NB4 (cell line): ENCODE results near the gene MEX3A.
A peak's percentile ranks its signal among the peaks of the same experiment; 100 is the strongest.

Experiments used
- DNase-seq: peaks from one replicate; pipeline ENCODE4 v3.0.0; 2010; ENCODE audit warnings: low read depth
- H3K4me3 ChIP-seq: one replicate; pipeline ENCODE4 v1.5.1; 2011; ENCODE audit warnings: mild to moderate bottlenecking, low read depth, low read length, moderate library complexity
- MYC ChIP-seq: IDR thresholded peaks from 2 replicates; pipeline ENCODE4 v1.6.1; 2011; ENCODE audit warnings: low read depth, low read length
- POLR2A ChIP-seq: IDR thresholded peaks from 2 replicates; pipeline ENCODE4 v1.6.1; 2011; ENCODE audit warnings: mild to moderate bottlenecking; ENCODE audit not compliant: insufficient read length; ENCODE audit errors: extremely low read depth
- TF ChIP-seq, protein P1 (sequence below): IDR thresholded peaks from 2 replicates; pipeline ENCODE4 v1.6.1; 2011; ENCODE audit warnings: low read depth, low read length
- TF ChIP-seq, protein P2 (sequence below): IDR thresholded peaks from one replicate; pipeline ENCODE4 v1.5.1; 2012; ENCODE audit warnings: low read depth, low read length

MEX3A gene

DNA sequence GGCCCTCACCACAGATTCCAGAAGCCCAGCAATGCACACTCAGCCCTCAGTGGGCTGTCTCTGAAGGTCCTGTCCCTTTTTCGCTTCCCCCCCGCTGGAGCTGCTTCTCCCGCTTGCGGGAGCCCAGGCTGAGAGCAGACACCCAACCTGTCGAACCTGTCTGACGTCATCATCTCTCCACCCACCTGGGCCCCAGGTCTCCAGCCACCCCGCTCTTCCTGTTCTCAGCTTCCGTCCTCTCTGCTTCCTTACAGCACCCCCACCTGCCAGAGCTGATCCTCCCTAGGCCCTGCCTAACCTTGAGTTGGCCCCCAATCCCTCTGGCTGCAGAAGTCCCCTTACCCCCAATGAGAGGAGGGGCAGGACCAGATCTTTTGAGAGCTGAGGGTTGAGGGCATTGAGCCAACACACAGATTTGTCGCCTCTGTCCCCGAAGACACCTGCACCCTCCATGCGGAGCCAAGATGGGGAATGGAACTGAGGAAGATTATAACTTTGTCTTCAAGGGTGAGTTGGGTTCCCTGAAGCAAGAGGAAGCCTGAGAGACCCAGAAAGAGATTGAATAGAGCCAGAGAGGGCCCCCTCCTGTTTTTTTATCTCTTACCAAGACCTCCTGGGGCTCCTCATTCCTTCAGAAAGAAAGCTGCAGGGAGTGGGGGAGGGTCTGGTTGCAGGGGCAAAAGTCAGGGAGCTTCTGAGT is 21.2 kb downstream of the MEX3A start, which contains the start of gene RAB25:
Gene RAB25, plus strand, starts transcription at position 224 of the 700 bp plus-strand sequence. Its CDS starts 241 bp downstream, at position 465.
- TF ChIP-seq, protein P1, sequence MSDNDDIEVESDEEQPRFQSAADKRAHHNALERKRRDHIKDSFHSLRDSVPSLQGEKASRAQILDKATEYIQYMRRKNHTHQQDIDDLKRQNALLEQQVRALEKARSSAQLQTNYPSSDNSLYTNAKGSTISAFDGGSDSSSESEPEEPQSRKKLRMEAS, result no peak
- TF ChIP-seq POLR2A (no peak), MYC (no peak)
- TF ChIP-seq, protein P2, sequence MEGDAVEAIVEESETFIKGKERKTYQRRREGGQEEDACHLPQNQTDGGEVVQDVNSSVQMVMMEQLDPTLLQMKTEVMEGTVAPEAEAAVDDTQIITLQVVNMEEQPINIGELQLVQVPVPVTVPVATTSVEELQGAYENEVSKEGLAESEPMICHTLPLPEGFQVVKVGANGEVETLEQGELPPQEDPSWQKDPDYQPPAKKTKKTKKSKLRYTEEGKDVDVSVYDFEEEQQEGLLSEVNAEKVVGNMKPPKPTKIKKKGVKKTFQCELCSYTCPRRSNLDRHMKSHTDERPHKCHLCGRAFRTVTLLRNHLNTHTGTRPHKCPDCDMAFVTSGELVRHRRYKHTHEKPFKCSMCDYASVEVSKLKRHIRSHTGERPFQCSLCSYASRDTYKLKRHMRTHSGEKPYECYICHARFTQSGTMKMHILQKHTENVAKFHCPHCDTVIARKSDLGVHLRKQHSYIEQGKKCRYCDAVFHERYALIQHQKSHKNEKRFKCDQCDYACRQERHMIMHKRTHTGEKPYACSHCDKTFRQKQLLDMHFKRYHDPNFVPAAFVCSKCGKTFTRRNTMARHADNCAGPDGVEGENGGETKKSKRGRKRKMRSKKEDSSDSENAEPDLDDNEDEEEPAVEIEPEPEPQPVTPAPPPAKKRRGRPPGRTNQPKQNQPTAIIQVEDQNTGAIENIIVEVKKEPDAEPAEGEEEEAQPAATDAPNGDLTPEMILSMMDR, result no peak
- DNase-seq, result no peak
- H3K4me3 ChIP-seq, result no peak within 1 kb of the TSS

DNA sequence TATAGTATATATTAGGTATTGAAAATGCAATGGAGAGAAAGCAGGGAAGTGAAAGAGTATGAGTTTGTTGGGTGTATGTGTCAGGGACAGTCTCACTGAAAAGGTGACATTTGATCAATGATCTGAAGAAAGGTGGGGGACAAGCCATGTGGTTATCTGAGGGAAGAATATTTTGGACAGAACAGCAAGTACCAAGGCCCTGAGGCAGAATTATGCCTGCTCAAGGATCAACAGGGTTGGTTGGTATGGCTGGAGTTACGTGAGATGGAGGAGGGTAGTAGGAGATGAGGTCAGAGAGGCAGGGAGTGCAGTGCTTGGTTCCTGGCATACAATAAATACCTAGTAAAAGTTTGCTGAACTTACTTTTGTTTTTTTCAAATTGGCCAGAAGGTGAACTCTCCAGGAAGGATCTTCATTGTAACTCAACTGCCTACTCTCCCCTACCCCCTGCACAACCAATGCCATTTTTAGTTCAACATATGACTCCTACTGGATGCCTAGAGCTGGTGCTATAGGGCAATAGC is 25.9 kb downstream of the MEX3A start:
- H3K4me3 ChIP-seq, result peak overlapping the region; percentile 89
- peak; percentile 17 for DNase-seq
- no peak for TF ChIP-seq POLR2A
- TF ChIP-seq, protein P1, result no peak
- TF ChIP-seq, protein P2, result no peak
- TF ChIP-seq MYC, result no peak

DNA sequence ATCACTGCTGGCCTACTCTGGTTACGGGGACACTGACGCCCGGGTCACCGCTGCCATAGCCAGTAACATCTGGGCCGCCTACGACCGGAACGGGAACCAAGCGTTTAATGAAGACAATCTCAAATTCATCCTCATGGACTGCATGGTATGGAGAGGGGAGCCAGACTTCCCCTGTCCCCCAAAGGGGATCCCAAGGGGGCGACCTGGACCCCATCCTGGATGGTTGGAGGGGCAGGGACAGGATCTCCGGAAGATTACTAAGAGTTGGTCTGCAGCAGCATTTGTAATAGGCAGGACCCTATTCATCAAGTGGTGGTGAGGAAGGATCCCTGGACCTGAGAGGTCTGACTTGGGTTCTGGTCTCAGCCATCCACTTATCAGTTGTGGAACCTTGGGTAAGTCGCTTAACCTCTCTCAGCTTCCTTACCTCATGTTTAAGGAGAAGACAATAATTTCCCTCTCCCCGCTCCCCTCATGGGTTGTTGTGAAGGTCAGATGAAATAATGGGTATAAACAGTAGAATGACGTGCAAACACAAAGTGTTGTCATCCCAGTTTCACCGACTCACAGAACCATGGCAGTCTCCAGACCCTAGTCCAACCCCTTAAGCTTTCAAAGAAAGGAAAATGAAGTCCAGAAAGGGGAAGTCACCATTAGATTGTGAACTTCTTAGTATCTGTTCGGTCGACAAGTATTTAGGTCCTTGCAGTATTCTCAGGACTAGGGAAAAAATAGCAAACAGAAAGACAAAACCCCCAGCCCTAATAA is 26.8 kb downstream of the MEX3A start:
- peak overlapping the region; percentile 89 for H3K4me3 ChIP-seq
- TF ChIP-seq, protein P1, result no peak
- TF ChIP-seq POLR2A, result no peak
- TF ChIP-seq MYC, result no peak
- TF ChIP-seq, protein P2, result no peak
- DNase-seq, result peak; percentile 73

DNA sequence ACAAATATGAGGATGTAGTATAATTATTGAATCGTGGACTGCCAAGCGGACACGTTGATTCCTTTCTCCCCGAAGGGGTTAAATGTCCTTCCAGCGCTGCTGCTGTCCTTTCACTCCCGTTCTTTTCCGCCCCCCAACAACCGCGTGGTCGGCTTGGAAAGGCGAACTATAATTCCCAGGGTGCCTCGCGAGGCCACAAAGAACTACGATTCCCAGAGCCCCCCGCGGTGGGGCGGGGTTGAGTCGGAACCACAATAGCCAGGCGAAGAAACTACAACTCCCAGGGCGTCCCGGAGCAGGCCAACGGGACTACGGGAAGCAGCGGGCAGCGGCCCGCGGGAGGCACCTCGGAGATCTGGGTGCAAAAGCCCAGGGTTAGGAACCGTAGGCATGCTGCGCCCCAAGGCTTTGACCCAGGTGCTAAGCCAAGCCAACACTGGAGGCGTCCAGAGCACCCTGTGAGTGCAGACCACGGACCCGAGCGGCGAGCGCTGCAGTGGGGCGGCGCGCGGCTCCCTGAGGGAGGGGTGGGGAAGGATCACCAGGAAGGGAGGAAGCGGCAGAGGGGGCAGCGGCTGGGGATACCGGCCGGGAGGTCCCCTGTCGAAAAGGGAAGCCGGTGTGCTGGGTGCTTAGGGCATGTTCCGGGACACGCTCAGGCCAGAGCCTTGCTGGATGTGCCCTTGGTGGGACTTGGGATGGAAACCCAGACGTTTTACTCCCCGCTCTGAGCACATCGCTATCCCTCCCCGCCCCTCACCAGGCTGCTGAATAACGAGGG is 27.6 kb downstream of the MEX3A start, which contains the start of gene LAMTOR2:
Gene LAMTOR2, plus strand, starts transcription at position 283 of the 781 bp plus-strand sequence. Its CDS starts 108 bp downstream, at position 391.
- peak within 1 kb of the TSS; percentile 89 for H3K4me3 ChIP-seq
- TF ChIP-seq POLR2A, result peak; percentile 82
- TF ChIP-seq, protein P2, result no peak
- TF ChIP-seq MYC, result peak; percentile 99
- TF ChIP-seq, protein P1, result peak; percentile 96
- peak; percentile 98 for DNase-seq
